Tongue (tissue), 2 donors: ENCODE results near the gene ANKRD23. TPM values are rescaled to one million over a fixed set of nuclear protein-coding genes. Genes with fewer than 3 reads are reported as not detected.
"Not testable (repeated sequence)": the region's sequence is repeated elsewhere in the genome, so short reads cannot be mapped to it uniquely, and the experiment has no call there.

Experiments
- DNase-seq: peaks from one replicate; pipeline ENCODE4 v3.0.0-alpha.2; 2015
- total RNA-seq: library from RNA; depleted of rRNA; stranded (reverse); fragments of >200 nt; gene quantifications from one replicate; pipeline ENCODE4 v1.2.3, GENCODE V29; 2014

Gene ANKRD23
- total RNA-seq, 1 donor from 2014 or later: 96.8 TPM

GRCh38 chr2:96816127-96816835 is 27.5 kb downstream of the ANKRD23 start, which contains the start of gene CNNM3:
Gene CNNM3 (plus strand): TSS chr2:96816268. CDS start chr2:96816278, 10 bp downstream.
- DNase-seq: peak; percentile 98

GRCh38 chr2:96815326-96816126 is 28.3 kb downstream of the ANKRD23 start:
- no peak for DNase-seq

GRCh38 chr2:96813656-96814055 is 30.2 kb downstream of the ANKRD23 start:
- DNase-seq: no peak

- DNase-seq: peak; percentile 92
These were observed 31.9 kb downstream of the ANKRD23 start for GRCh38 chr2:96811917-96812316.

GRCh38 chr2:96810783-96811192 is 33.0 kb downstream of the ANKRD23 start:
- no peak for DNase-seq

- DNase-seq: no peak
These were observed 33.7 kb downstream of the ANKRD23 start for GRCh38 chr2:96809951-96810782.

- no peak for DNase-seq
These were observed 34.5 kb downstream of the ANKRD23 start for GRCh38 chr2:96809216-96809882.

- no peak for DNase-seq
These were observed 35.5 kb downstream of the ANKRD23 start for GRCh38 chr2:96808176-96808837.

- DNase-seq: no peak
These were observed 36.7 kb downstream of the ANKRD23 start for GRCh38 chr2:96807127-96807471.

GRCh38 chr2:96806468-96807126 is 37.2 kb downstream of the ANKRD23 start:
- DNase-seq: no peak

GRCh38 chr2:96805946-96806345 is 37.9 kb downstream of the ANKRD23 start:
- not testable (repeated sequence) for DNase-seq

GRCh38 chr2:96804986-96805385 is 38.8 kb downstream of the ANKRD23 start:
- no peak for DNase-seq

- DNase-seq: no peak
These were observed 41.1 kb downstream of the ANKRD23 start for GRCh38 chr2:96802721-96803120.

GRCh38 chr2:96801786-96802595 is 41.8 kb downstream of the ANKRD23 start:
- DNase-seq: no peak

- DNase-seq: peak; percentile 80
These were observed 42.6 kb downstream of the ANKRD23 start for GRCh38 chr2:96801005-96801785.

GRCh38 chr2:96800061-96801004 is 43.5 kb downstream of the ANKRD23 start:
- no peak for DNase-seq

GRCh38 chr2:96799623-96799935 is 44.2 kb downstream of the ANKRD23 start:
- DNase-seq: no peak
